ENCODE results near the gene ITGA2. TPM values are rescaled to one million over a fixed set of nuclear protein-coding genes. Genes with fewer than 3 reads are reported as not detected.

The ITGA2 gene
- total RNA-seq, 4 donors from 2014 or later: 2.0 to 6.0 (median 3.1) TPM

DNA sequence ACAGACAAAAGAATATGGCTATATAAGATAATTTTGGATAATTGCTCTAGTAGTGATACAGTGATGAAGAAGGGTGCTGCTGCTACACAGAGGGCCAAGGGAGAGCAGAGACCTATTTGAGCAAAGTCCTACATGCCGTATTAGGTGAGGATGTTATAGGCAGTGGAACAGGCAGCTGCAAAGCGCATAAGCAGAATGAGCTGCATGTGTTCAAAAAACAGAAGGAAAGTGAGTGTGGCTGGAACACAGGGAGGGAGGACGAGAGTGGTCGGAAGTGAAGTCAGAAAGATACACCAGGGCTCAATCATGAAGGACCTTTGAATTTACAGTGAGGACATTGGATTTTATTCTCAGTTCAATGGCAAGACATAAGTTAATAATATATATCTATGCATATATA lies 35.4 kb downstream of the ITGA2 start:
- H3K4me3 ChIP-seq (replicated peaks in 1 of 3): no peak overlapping the region
- H3K9me3 ChIP-seq: no peaks in the 10 kb centered on the region
- DNase-seq: no peak
- H3K27ac ChIP-seq: no peak overlapping the region
- no peak for TF ChIP-seq POLR2A (IDR thresholded peaks at IDR 0.05)
- TF ChIP-seq, protein P1, sequence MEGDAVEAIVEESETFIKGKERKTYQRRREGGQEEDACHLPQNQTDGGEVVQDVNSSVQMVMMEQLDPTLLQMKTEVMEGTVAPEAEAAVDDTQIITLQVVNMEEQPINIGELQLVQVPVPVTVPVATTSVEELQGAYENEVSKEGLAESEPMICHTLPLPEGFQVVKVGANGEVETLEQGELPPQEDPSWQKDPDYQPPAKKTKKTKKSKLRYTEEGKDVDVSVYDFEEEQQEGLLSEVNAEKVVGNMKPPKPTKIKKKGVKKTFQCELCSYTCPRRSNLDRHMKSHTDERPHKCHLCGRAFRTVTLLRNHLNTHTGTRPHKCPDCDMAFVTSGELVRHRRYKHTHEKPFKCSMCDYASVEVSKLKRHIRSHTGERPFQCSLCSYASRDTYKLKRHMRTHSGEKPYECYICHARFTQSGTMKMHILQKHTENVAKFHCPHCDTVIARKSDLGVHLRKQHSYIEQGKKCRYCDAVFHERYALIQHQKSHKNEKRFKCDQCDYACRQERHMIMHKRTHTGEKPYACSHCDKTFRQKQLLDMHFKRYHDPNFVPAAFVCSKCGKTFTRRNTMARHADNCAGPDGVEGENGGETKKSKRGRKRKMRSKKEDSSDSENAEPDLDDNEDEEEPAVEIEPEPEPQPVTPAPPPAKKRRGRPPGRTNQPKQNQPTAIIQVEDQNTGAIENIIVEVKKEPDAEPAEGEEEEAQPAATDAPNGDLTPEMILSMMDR (IDR thresholded peaks at IDR 0.05): no peak
- intact Hi-C loops (cut with DNase I): no loop called here
- no peaks in the 10 kb centered on the region for H3K36me3 ChIP-seq
- WGBS, 2 donors: 88 to 93% methylated on average over 4 of the region's 4 CpGs
- H3K4me1 ChIP-seq: no peaks in the 10 kb centered on the region
- no peaks in the 10 kb centered on the region for H3K27me3 ChIP-seq

DNA sequence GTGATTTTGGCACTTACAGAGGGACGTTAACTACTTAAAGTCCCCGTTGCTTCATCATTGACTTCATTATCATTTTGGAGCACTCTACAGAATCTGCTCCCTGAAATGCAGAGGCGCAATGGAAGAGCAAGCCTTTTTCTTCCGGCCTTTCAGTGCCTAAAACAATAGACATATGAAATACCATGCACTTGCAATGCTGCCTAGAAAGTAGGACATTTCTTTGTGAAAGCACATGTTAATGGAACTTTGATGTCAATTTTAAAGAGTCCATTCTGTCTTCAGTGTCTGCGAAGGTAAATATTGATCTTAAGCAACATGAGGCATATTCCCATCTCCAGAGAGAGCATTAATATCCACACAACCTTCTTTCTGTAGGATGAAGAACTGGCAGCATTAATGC lies 36.3 kb downstream of the ITGA2 start:
- intact Hi-C loops (cut with DNase I): no loop called here
- DNase-seq: no peak
- 87 to 90% methylated on average over 5 of the region's 5 CpGs for WGBS, 2 donors
- H3K4me1 ChIP-seq: no peaks in the 10 kb centered on the region
- no peaks in the 10 kb centered on the region for H3K36me3 ChIP-seq
- no peak overlapping the region for H3K27ac ChIP-seq
- H3K9me3 ChIP-seq: no peaks in the 10 kb centered on the region
- no peaks in the 10 kb centered on the region for H3K27me3 ChIP-seq
- no peak overlapping the region for H3K4me3 ChIP-seq (replicated peaks in 1 of 3)
- TF ChIP-seq, protein P1 (IDR thresholded peaks at IDR 0.05): no peak
- no peak for TF ChIP-seq POLR2A (IDR thresholded peaks at IDR 0.05)

DNA sequence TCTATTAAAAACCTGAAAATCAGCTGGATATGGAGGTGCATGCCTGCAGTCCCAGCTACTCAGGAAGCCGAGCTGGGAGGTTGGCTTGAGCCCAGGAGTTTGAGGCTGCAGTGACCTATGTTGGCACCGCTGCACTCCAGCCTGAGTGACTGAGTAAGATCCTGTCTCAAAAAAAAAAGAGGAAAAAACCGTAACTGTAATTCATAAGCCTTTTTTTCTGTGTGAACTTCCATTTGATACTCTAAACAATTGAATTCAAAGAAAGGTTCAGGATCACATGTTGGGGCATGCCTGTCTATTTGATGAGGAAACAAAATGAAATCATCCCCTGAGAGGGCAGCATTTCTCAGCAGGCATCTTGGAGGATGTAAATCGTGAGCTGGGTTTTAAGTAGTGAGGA lies 38.8 kb downstream of the ITGA2 start:
- Histone ChIP-seq H3K36me3 (no peaks in the 10 kb centered on the region), H3K4me1 (peaks cover 7% of the 10 kb centered on the region in 2 donors), H3K4me3 (replicated peaks in 1 of 3) (no peak overlapping the region), H3K27ac (no peak overlapping the region), H3K27me3 (no peaks in the 10 kb centered on the region), H3K9me3 (no peaks in the 10 kb centered on the region)
- TF ChIP-seq, protein P1 (IDR thresholded peaks at IDR 0.05): no peak
- no peak for TF ChIP-seq POLR2A (IDR thresholded peaks at IDR 0.05)
- 46 to 53% methylated on average over 4 of the region's 4 CpGs for WGBS, 2 donors
- DNase-seq: peak; percentile 25 to 46
- intact Hi-C loops (cut with DNase I): no loop called here

DNA sequence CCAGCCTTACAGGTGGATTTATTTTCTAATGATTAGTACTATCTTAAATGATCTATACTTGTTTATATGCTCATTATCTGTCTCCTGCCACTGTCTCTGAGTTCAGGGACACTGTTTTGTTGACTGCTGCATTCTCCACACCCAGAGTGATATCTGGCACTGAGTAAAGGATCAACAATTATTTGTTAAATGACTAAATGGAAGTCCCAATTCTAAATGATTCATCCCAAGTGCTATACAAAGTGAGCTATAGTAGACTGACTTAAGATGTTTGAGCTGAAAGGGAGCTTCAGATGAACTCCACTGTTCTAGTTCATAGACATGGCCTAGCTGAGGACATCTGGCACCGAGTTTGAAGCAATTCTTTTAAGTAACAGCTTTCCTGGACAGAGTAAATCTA lies 40.5 kb downstream of the ITGA2 start:
- DNase-seq: no peak
- Histone ChIP-seq H3K4me3 (replicated peaks in 1 of 3) (no peak overlapping the region), H3K4me1 (peaks cover 7% of the 10 kb centered on the region in 2 donors), H3K36me3 (no peaks in the 10 kb centered on the region), H3K27ac (no peak overlapping the region), H3K9me3 (no peaks in the 10 kb centered on the region), H3K27me3 (no peaks in the 10 kb centered on the region)
- TF ChIP-seq, protein P1 (IDR thresholded peaks at IDR 0.05): no peak
- intact Hi-C loops (cut with DNase I): no loop called here
- WGBS, 2 donors: 100% methylated on average over 1 of the region's 1 CpG

DNA sequence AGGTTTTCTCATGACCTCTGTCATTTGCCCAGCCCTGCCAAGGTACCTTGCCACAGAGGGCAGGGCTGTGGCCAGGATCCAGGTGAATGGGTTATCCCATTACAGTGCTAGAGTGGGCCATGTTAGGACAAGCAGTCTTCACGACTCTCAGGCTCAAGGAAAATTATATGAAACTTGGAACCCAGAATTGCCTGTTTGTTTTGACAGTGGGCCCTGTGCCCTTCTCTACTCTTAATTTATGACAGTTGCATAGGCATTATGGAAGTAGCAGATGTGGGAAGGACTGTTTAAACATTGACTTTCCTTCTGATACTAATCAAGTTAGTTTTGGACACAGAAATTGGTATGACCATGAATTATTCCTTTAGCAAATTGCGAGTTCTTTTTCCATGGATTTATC lies 41.7 kb downstream of the ITGA2 start:
- Histone ChIP-seq H3K27me3 (no peaks in the 10 kb centered on the region), H3K4me3 (replicated peaks in 1 of 3) (no peak overlapping the region), H3K4me1 (peaks cover 7% of the 10 kb centered on the region in 2 donors), H3K9me3 (no peaks in the 10 kb centered on the region), H3K27ac (no peak overlapping the region), H3K36me3 (no peaks in the 10 kb centered on the region)
- WGBS, 2 donors: 63 to 80% methylated on average over 2 of the region's 2 CpGs
- no peak for TF ChIP-seq POLR2A (IDR thresholded peaks at IDR 0.05)
- TF ChIP-seq, protein P1 (IDR thresholded peaks at IDR 0.05): no peak
- intact Hi-C loops (cut with DNase I): no loop called here
- DNase-seq: no peak

All from thyroid gland (tissue), 4 donors.